ENCODE results near the gene ACOX2. TPM values are rescaled to one million over a fixed set of nuclear protein-coding genes. Genes with fewer than 3 reads are reported as not detected.

Gene ACOX2
- total and polyA plus RNA-seq, 2 of the 13 experiments (the other 11 are each of a cell fraction or from before 2014, with no cell fraction given) = 42.6 to 98.5 TPM

- no peak for TF ChIP-seq HOMEZ (CRISPR knock-in tag; IDR thresholded peaks at IDR 0.05; ENCODE audit: low read depth)
- TF ChIP-seq, protein P1, sequence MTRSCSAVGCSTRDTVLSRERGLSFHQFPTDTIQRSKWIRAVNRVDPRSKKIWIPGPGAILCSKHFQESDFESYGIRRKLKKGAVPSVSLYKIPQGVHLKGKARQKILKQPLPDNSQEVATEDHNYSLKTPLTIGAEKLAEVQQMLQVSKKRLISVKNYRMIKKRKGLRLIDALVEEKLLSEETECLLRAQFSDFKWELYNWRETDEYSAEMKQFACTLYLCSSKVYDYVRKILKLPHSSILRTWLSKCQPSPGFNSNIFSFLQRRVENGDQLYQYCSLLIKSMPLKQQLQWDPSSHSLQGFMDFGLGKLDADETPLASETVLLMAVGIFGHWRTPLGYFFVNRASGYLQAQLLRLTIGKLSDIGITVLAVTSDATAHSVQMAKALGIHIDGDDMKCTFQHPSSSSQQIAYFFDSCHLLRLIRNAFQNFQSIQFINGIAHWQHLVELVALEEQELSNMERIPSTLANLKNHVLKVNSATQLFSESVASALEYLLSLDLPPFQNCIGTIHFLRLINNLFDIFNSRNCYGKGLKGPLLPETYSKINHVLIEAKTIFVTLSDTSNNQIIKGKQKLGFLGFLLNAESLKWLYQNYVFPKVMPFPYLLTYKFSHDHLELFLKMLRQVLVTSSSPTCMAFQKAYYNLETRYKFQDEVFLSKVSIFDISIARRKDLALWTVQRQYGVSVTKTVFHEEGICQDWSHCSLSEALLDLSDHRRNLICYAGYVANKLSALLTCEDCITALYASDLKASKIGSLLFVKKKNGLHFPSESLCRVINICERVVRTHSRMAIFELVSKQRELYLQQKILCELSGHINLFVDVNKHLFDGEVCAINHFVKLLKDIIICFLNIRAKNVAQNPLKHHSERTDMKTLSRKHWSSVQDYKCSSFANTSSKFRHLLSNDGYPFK (CRISPR knock-in tag; IDR thresholded peaks at IDR 0.05; ENCODE audit: borderline replicate concordance) = peak; percentile 33; the same call in 1 of the 2 replicates
- TF ChIP-seq FOXC1 (CRISPR knock-in tag; IDR thresholded peaks at IDR 0.05; ENCODE audit: borderline replicate concordance) = no peak
- TF ChIP-seq ZSCAN25 (CRISPR knock-in tag; IDR thresholded peaks at IDR 0.05) = no peak
- TF ChIP-seq HOXA3 (CRISPR knock-in tag; IDR thresholded peaks at IDR 0.05) = peak; percentile 72
- TF ChIP-seq CTCF (CRISPR knock-in tag; IDR thresholded peaks at IDR 0.05) = peak; percentile 82
- TF ChIP-seq ZNF713 (CRISPR knock-in tag; IDR thresholded peaks at IDR 0.05) = no peak
- TF ChIP-seq MLX (CRISPR knock-in tag; IDR thresholded peaks at IDR 0.05) = no peak
- TF ChIP-seq MNT (IDR thresholded peaks at IDR 0.05) = no peak
- TF ChIP-seq JDP2 (CRISPR knock-in tag; IDR thresholded peaks at IDR 0.05; ENCODE audit: borderline replicate concordance) = no peak
- peak; percentile 65 for TF ChIP-seq ZNF331 (CRISPR knock-in tag; IDR thresholded peaks at IDR 0.05)
- TF ChIP-seq PITX1 (CRISPR knock-in tag; IDR thresholded peaks at IDR 0.05) = no peak
- TF ChIP-seq, protein P2, sequence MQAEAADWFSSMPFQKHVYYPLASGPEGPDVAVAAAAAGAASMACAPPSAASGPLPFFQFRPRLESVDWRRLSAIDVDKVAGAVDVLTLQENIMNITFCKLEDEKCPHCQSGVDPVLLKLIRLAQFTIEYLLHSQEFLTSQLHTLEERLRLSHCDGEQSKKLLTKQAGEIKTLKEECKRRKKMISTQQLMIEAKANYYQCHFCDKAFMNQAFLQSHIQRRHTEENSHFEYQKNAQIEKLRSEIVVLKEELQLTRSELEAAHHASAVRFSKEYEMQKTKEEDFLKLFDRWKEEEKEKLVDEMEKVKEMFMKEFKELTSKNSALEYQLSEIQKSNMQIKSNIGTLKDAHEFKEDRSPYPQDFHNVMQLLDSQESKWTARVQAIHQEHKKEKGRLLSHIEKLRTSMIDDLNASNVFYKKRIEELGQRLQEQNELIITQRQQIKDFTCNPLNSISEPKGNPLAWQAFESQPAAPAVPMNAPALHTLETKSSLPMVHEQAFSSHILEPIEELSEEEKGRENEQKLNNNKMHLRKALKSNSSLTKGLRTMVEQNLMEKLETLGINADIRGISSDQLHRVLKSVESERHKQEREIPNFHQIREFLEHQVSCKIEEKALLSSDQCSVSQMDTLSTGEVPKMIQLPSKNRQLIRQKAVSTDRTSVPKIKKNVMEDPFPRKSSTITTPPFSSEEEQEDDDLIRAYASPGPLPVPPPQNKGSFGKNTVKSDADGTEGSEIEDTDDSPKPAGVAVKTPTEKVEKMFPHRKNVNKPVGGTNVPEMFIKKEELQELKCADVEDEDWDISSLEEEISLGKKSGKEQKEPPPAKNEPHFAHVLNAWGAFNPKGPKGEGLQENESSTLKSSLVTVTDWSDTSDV (CRISPR knock-in tag; IDR thresholded peaks at IDR 0.05) = no peak
- TF ChIP-seq KAT8 (CRISPR knock-in tag; IDR thresholded peaks at IDR 0.05) = no peak
- TF ChIP-seq POLR2AphosphoS5 (IDR thresholded peaks at IDR 0.05; ENCODE audit: low read depth, low read length) = 0 out of 2 replicates have a peak, but pooled peaks have one; percentile 23
- no peak for TF ChIP-seq GLI4 (CRISPR knock-in tag; IDR thresholded peaks at IDR 0.05; ENCODE audit: borderline replicate concordance)
- no peak for TF ChIP-seq POLR2AphosphoS2 (IDR thresholded peaks at IDR 0.05; ENCODE audit: low read depth, low read length)
These were observed 45.2 kb downstream of the ACOX2 start, which contains the start of gene KCTD6 (continued) for GRCh38 chr3:58491506-58492402.
